Lung (tissue), 16 donors: ENCODE data around the gene PDE2A. TPM values are rescaled to one million over a fixed set of nuclear protein-coding genes. Genes with fewer than 3 reads are reported as not detected.

Experiments
- ATAC-seq: fragments of 200-7000 bp; cut with Tn5 transposase; one replicate; pipeline ENCODE4 v1.9.1; 2020; ENCODE audit warnings: moderate number of reproducible peaks; ENCODE audit not compliant: insufficient read depth, low FRiP score
- DNase-seq, 3 donors: peaks; one replicate each; pipeline ENCODE4 v3.0.0-alpha.2; 2013 to 2017
- H3K27ac ChIP-seq, 2 donors: one replicate each; pipeline ENCODE4 v1.5.1; 2013; ENCODE audit warnings: mild to moderate bottlenecking in 2 of 2, moderate library complexity in 2 of 2, control low read depth in 1 of 2, inconsistent platforms in 1 of 2, low read depth in 1 of 2, low read length in 1 of 2
- H3K27me3 ChIP-seq, 3 donors: one replicate each; pipeline ENCODE4 v1.5.1; 2013; ENCODE audit warnings: low read length in 2 of 3; ENCODE audit not compliant: control insufficient read depth in 3 of 3, insufficient read depth in 3 of 3
- H3K36me3 ChIP-seq, 4 donors: one replicate each; pipeline ENCODE4 v1.5.1; 2013; ENCODE audit warnings: low read length in 4 of 4, mild to moderate bottlenecking in 1 of 4, moderate library complexity in 1 of 4; ENCODE audit not compliant: control insufficient read depth in 4 of 4, insufficient read depth in 4 of 4
- H3K4me1 ChIP-seq, 5 donors: one replicate each; pipeline ENCODE4 v1.5.1; 2013; ENCODE audit warnings: low read length in 5 of 5, mild to moderate bottlenecking in 2 of 5, moderate library complexity in 1 of 5; ENCODE audit not compliant: control insufficient read depth in 5 of 5, insufficient read depth in 5 of 5
- H3K4me3 ChIP-seq: one replicate; pipeline ENCODE4 v1.5.1; 2013; ENCODE audit warnings: mild to moderate bottlenecking, control low read depth, moderate library complexity
- H3K9ac ChIP-seq, 2 donors: one replicate each; pipeline ENCODE4 v1.5.1; 2013; ENCODE audit warnings: low read length in 2 of 2, control low read depth in 1 of 2; ENCODE audit not compliant: insufficient read depth in 1 of 2
- H3K9me3 ChIP-seq, 4 donors: one replicate each; pipeline ENCODE4 v1.5.1; 2013; ENCODE audit warnings: low read length in 3 of 4, mild to moderate bottlenecking in 1 of 4, moderate library complexity in 1 of 4; ENCODE audit not compliant: control insufficient read depth in 4 of 4, insufficient read depth in 3 of 4
- WGBS, 2 donors: extraction: QIAGEN DNeasy Blood & Tissue Kit; methylation state at CpG; one replicate each; pipeline ENCODE4 v1.1.7; 2013; 5-methylcytosine and 5-hydroxymethylcytosine counted together
- long read RNA-seq, 5 donors: transcript quantifications; one replicate each; lab custom pipeline, GENCODE V29; 2026
- polyA plus RNA-seq, 2 donors: library from polyadenylated mRNA; stranded (reverse); fragments of 200-250 nt; gene quantifications; one replicate each; pipeline ENCODE4 v1.2.1, GENCODE V29; 2013
- total RNA-seq, 2 donors: library from RNA; depleted of rRNA in 1 of 2; stranded (reverse); fragments of >200 nt in 1 of 2; gene quantifications; one replicate each; pipeline ENCODE4 v1.2.1, GENCODE V29; 2014 to 2021
- TF ChIP-seq, protein P1 (sequence below): IDR thresholded peaks from 2 replicates; pipeline ENCODE4 v1.5.1; 2012; ENCODE audit warnings: mild to moderate bottlenecking; ENCODE audit errors: control extremely low read depth, extremely low read depth
- donor health status: control.
- donor health status: control.
- donor health status: Bipolar disorder and iron deficiency.
- donor health status: healthy.
- donor health status: DM: yes; HTN: yes; CAD: no.

PDE2A gene
- total RNA-seq (10 to 100 TPM; 16.7 to 20.5 TPM), polyA plus RNA-seq (1 to 10 TPM; 7.7 to 8.7 TPM)
- long read RNA-seq, donor 1 = 0 reads
- long read RNA-seq, donor 2 = 0 reads
- long read RNA-seq, donor 3 = 0 reads
- long read RNA-seq, donor 4 = 0 reads
- long read RNA-seq, donor 5 = 0 reads

DNA sequence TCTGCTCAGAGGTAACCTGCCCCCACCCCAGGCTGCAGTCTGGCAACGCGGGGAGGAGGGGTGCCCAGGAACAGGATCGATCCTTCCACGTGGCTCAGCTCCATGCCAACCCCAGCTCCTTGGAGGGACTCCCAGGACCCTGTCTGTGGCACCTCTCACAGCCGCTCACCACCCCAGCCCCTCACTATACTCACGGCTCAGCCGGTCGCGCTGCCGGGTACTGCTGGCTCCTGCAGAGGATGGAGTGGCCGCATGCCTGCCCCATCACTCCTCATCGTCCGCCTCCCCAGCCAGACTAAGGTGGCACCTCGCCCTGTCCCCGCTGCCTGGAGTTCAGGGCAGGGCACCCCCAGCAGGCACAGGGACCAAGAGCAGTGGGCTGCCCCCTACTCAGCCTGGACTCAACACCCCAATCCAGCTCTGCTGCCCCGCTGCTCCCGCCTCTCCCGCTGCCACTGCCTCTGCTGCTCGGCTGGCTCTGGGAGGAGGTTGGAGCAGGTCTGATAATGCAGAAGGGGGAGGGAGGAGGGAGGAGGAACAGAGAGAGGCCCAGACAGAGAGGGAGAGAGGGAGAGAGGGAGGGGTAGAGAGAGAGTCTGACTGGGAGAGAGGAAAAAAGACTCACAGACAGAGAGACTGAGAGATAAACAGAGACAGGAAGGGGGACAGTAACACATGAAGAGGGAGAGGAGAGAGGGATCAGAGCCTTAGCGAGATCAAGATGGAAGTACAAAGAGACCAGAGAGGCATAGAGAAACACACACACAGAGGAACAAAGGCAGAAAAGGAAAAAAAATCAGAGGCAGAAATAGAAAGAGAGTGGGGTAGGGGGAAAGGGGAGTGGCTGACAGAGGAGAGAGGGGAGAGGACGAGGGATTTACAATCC lies at the start of gene PDE2A:
Gene PDE2A (minus strand): TSS at position 480 of the 886 bp plus-strand sequence. CDS start 215 bp downstream, at position 265.
- Histone ChIP-seq H3K36me3 (no peaks in the 10 kb centered on the region), H3K27ac (no peak within 1 kb of the TSS), H3K4me1 (no peaks in the 10 kb centered on the region), H3K9me3 (no peaks in the 10 kb centered on the region), H3K9ac (no peak within 1 kb of the TSS), H3K27me3 (peaks cover 0 to 58% (median 48%) of the 10 kb centered on the region in 3 donors), H3K4me3 (no peak within 1 kb of the TSS)
- no peak for ATAC-seq
- TF ChIP-seq, protein P1, sequence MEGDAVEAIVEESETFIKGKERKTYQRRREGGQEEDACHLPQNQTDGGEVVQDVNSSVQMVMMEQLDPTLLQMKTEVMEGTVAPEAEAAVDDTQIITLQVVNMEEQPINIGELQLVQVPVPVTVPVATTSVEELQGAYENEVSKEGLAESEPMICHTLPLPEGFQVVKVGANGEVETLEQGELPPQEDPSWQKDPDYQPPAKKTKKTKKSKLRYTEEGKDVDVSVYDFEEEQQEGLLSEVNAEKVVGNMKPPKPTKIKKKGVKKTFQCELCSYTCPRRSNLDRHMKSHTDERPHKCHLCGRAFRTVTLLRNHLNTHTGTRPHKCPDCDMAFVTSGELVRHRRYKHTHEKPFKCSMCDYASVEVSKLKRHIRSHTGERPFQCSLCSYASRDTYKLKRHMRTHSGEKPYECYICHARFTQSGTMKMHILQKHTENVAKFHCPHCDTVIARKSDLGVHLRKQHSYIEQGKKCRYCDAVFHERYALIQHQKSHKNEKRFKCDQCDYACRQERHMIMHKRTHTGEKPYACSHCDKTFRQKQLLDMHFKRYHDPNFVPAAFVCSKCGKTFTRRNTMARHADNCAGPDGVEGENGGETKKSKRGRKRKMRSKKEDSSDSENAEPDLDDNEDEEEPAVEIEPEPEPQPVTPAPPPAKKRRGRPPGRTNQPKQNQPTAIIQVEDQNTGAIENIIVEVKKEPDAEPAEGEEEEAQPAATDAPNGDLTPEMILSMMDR = no peak
- DNase-seq = no peak
- WGBS, 2 donors = 8% methylated on average over 20 to 21 of the region's 21 CpGs

DNA sequence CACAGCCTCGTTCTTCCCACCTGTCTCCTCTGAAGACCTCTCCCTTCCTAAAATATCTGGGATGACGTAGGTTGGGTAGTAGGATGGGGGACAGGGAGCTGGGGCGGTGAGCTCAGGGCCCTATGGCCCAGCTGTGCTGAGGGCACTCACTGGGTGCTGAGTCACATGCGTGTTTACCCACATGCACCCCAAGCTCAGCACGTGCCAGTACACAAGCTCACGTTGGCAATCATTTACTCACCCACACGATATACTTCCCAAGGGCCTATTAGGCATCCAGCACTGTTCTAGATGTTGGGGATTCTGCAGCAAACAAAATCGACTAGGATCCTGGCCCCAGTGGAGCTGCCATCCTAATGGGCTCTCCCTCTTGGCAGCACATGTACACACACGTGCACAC lies 49.3 kb upstream of the PDE2A start:
- Histone ChIP-seq H3K9me3 (no peaks in the 10 kb centered on the region), H3K36me3 (peaks cover 0 to 19% (median 2%) of the 10 kb centered on the region in 4 donors), H3K4me3 (no peak overlapping the region), H3K27me3 (no peaks in the 10 kb centered on the region), H3K4me1 (peaks cover 11 to 60% (median 30%) of the 10 kb centered on the region in 5 donors), H3K27ac (peak overlapping the region in 1 of 2 donors; percentile 1), H3K9ac (no peak overlapping the region)
- ATAC-seq (no peak), DNase-seq (no peak)
- WGBS, 2 donors = 72 to 82% methylated on average over 9 of the region's 9 CpGs
- TF ChIP-seq, protein P1 = no peak

DNA sequence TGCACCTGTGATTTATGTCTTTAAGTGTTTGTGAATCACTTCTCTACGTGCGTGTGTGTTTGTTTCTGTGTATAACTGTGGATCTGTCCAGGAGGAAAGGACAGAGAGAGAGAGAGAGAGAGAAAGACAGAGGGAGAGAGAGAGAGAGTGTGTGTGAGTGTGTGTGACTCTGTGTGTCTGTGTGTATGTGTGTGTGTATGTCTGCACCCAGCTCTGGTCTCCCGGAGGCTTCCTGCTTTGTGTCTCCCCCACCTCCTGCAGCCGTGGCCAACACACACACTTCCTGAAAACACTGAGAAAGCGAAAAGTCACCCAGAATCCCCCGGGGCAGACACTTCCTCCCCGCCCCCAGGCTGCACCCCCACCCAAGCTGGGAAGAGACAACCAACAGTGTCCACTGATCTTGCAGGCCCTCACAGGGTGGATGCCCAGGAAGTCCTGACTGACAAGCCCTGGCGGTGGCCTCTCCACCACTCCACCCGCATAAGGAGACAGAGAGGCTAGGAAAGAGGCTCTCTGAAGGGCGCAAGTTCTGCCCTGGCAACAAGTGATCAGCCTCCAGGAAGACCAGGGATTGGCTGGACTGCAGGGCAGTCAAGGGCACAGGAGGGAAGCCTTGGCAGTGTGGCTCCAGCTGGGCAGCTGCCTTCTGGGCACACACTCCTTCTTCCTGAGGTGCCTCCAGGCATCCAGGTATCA lies 48.0 kb upstream of the PDE2A start:
- peak overlapping the region; percentile 77 to 94 for H3K27ac ChIP-seq
- H3K36me3 ChIP-seq = peaks cover 0 to 25% (median 2%) of the 10 kb centered on the region in 4 donors
- TF ChIP-seq, protein P1 = no peak
- no peaks in the 10 kb centered on the region for H3K9me3 ChIP-seq
- peaks cover 13 to 47% (median 30%) of the 10 kb centered on the region in 5 donors for H3K4me1 ChIP-seq
- DNase-seq (peak; percentile 92 to 96 (median 95)), ATAC-seq (peak; percentile 86)
- H3K27me3 ChIP-seq = no peaks in the 10 kb centered on the region
- H3K9ac ChIP-seq = peak overlapping the region; percentile 30 to 92
- H3K4me3 ChIP-seq = peak overlapping the region; percentile 41
- 0 to 1% methylated on average over 10 of the region's 10 CpGs for WGBS, 2 donors
